ENCODE data around the gene TENM4. TPM values are rescaled to one million over a fixed set of nuclear protein-coding genes. Genes with fewer than 3 reads are reported as not detected.

The TENM4 gene
- total RNA-seq, 1 donor from 2014 or later = 50.7 TPM

DNA sequence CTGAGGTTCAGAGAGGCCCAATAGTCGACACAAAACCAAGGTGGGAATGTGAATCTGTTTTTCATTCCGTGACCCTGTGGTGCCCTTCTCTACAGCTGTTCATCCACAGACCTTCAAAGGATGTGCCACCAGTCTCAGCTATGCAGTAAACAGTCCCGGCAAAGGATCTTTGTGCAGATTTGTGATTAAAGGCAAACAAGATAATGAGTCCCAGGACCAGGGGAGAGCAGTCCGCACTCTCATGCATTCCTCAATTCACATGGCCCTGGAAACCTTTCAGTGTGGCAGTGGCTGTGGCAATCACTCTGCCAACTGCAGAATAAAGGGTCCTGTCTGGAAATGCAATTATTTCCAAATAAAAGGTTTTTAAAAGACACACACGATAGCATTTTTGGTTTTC, 418.6 kb downstream of the TENM4 start:
- H3K9me3 Mint-ChIP-seq (ENCODE audit: unreplicated experiment) = no peaks in the 10 kb centered on the region
- no peak overlapping the region for H3K4me3 Mint-ChIP-seq (ENCODE audit: unreplicated experiment)
- no peak overlapping the region for H3K27ac Mint-ChIP-seq (ENCODE audit: unreplicated experiment)
- TF ChIP-seq, protein P1, sequence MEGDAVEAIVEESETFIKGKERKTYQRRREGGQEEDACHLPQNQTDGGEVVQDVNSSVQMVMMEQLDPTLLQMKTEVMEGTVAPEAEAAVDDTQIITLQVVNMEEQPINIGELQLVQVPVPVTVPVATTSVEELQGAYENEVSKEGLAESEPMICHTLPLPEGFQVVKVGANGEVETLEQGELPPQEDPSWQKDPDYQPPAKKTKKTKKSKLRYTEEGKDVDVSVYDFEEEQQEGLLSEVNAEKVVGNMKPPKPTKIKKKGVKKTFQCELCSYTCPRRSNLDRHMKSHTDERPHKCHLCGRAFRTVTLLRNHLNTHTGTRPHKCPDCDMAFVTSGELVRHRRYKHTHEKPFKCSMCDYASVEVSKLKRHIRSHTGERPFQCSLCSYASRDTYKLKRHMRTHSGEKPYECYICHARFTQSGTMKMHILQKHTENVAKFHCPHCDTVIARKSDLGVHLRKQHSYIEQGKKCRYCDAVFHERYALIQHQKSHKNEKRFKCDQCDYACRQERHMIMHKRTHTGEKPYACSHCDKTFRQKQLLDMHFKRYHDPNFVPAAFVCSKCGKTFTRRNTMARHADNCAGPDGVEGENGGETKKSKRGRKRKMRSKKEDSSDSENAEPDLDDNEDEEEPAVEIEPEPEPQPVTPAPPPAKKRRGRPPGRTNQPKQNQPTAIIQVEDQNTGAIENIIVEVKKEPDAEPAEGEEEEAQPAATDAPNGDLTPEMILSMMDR (IDR thresholded peaks at IDR 0.05; ENCODE audit: partially characterized antibody, unreplicated experiment) = no peak
- peaks cover 4% of the 10 kb centered on the region for H3K27me3 Mint-ChIP-seq (ENCODE audit: unreplicated experiment)
- no peaks in the 10 kb centered on the region for H3K4me1 Mint-ChIP-seq (ENCODE audit: low read depth, unreplicated experiment)
- H3K36me3 Mint-ChIP-seq (ENCODE audit: unreplicated experiment) = no peaks in the 10 kb centered on the region
- no peak for DNase-seq

GRCh38 chr11:79021601-79022000, 419.2 kb downstream of the TENM4 start:
- H3K27ac Mint-ChIP-seq (ENCODE audit: unreplicated experiment) = no peak overlapping the region
- H3K27me3 Mint-ChIP-seq (ENCODE audit: unreplicated experiment) = peaks cover 4% of the 10 kb centered on the region
- no peak overlapping the region for H3K4me3 Mint-ChIP-seq (ENCODE audit: unreplicated experiment)
- H3K36me3 Mint-ChIP-seq (ENCODE audit: unreplicated experiment) = no peaks in the 10 kb centered on the region
- no peaks in the 10 kb centered on the region for H3K9me3 Mint-ChIP-seq (ENCODE audit: unreplicated experiment)
- no peak for DNase-seq
- TF ChIP-seq, protein P1 (IDR thresholded peaks at IDR 0.05; ENCODE audit: partially characterized antibody, unreplicated experiment) = no peak
- H3K4me1 Mint-ChIP-seq (ENCODE audit: low read depth, unreplicated experiment) = no peaks in the 10 kb centered on the region

DNA sequence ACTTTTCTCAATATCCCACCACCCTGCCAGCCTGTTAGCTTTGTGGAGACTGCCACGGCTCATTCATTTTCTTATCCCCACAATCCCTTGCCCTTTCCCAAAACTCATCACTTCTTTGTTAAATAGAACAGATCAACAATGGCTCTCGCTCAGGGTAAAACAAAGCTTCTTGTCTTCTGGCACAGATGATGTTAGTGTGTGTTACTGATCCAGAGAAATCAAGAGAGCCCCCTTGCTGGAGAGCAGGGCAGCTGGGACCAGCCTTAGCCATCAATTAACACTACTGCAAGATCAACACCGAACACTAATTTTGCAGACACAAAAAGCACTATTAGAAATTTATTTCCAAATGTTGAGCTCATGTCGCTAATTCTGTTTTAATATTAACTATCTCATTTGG, 420.9 kb downstream of the TENM4 start:
- Mint-ChIP-seq H3K4me1 (ENCODE audit: low read depth, unreplicated experiment) (no peaks in the 10 kb centered on the region), H3K27me3 (ENCODE audit: unreplicated experiment) (peaks cover 6% of the 10 kb centered on the region), H3K9me3 (ENCODE audit: unreplicated experiment) (no peaks in the 10 kb centered on the region), H3K4me3 (ENCODE audit: unreplicated experiment) (no peak overlapping the region), H3K36me3 (ENCODE audit: unreplicated experiment) (no peaks in the 10 kb centered on the region), H3K27ac (ENCODE audit: unreplicated experiment) (no peak overlapping the region)
- DNase-seq = no peak
- TF ChIP-seq, protein P1 (IDR thresholded peaks at IDR 0.05; ENCODE audit: partially characterized antibody, unreplicated experiment) = no peak

DNA sequence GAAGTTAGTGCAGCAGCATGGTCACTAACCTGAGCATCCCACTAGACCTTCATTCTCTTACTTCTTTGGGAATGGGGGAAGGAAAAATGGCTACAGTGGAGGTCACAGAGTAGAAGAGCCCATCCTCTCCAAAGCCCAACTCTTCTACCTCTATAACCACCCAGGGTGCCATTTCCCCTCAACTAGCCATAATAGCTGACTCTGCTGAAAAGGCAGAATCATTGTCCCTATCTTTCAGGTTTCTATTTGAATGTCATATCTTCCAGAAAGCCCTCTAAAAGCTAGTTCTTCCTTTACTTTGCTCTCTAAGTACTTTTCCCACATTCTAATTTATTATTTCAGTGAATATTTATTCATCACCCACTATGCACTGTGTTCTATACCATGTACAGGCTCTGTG, 421.6 kb downstream of the TENM4 start:
- TF ChIP-seq, protein P1 (IDR thresholded peaks at IDR 0.05; ENCODE audit: partially characterized antibody, unreplicated experiment) = no peak
- Mint-ChIP-seq H3K4me1 (ENCODE audit: low read depth, unreplicated experiment) (no peaks in the 10 kb centered on the region), H3K36me3 (ENCODE audit: unreplicated experiment) (no peaks in the 10 kb centered on the region), H3K27me3 (ENCODE audit: unreplicated experiment) (peaks cover 6% of the 10 kb centered on the region), H3K9me3 (ENCODE audit: unreplicated experiment) (no peaks in the 10 kb centered on the region), H3K27ac (ENCODE audit: unreplicated experiment) (no peak overlapping the region), H3K4me3 (ENCODE audit: unreplicated experiment) (no peak overlapping the region)
- DNase-seq = no peak

DNA sequence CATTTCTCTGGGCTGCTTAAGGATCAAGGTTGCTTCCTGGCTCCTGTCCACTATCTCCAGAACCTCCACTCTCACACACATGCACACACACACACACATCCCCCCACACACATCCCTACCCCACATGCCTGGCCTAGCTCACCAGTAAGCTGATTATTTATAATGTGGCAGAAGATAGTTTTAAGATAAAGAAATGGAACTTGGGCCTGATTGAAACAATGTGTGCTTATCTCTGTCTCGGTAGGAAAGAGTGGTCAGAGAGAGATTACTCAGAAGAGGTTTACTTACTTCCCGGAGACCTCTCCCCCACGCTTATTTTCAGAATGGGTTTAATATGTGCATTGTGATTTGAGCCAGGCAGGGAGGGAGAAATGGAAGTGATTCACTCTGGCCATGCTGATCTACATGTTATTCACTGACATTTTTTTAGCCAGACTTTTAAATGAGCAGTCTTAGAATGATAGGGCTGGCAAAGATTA, 422.4 kb downstream of the TENM4 start:
- Mint-ChIP-seq H3K27me3 (ENCODE audit: unreplicated experiment) (peaks cover 6% of the 10 kb centered on the region), H3K4me1 (ENCODE audit: low read depth, unreplicated experiment) (no peaks in the 10 kb centered on the region), H3K27ac (ENCODE audit: unreplicated experiment) (no peak overlapping the region), H3K9me3 (ENCODE audit: unreplicated experiment) (no peaks in the 10 kb centered on the region), H3K4me3 (ENCODE audit: unreplicated experiment) (no peak overlapping the region), H3K36me3 (ENCODE audit: unreplicated experiment) (no peaks in the 10 kb centered on the region)
- no peak for DNase-seq
- TF ChIP-seq, protein P1 (IDR thresholded peaks at IDR 0.05; ENCODE audit: partially characterized antibody, unreplicated experiment) = no peak
